MCF 10A (cell line): ENCODE results near the gene NLRP9. TPM values are rescaled to one million over a fixed set of nuclear protein-coding genes. Genes with fewer than 3 reads are reported as not detected.

Experiments
- BruUV-seq: library from RNA; stranded (reverse); fragments of 400-500 nt; replicated peaks from 2 replicates; lab custom pipeline; 2021; lab: Mats Ljungman, UMichigan
- CTCF ChIA-PET: fragments of 300-600 bp; sonication (Branson Sonifier 250); formaldehyde crosslinking; extraction: SDS; loops from one replicate; lab custom pipeline; 2021; ENCODE audit warnings: antibody characterized with exemption, inconsistent platforms; lab: Yijun Ruan, JAX
- POLR2A ChIA-PET: fragments of 300-600, 350-650 bp; sonication (Branson Sonifier 250); formaldehyde crosslinking; extraction: SDS; loops from one replicate; lab custom pipeline; 2020; ENCODE audit warnings: antibody characterized with exemption, inconsistent platforms; lab: Yijun Ruan, JAX
- DNase-seq: peaks from one replicate; pipeline ENCODE4 v3.0.0-alpha.2; 2018; ENCODE audit not compliant: unreplicated experiment
- H3K27ac Mint-ChIP-seq: one replicate; pipeline ENCODE4 v1.8.0; 2022; ENCODE audit warnings: mild to moderate bottlenecking, low read depth, mixed read lengths; ENCODE audit not compliant: unreplicated experiment
- H3K27me3 Mint-ChIP-seq: one replicate; pipeline ENCODE4 v1.8.0; 2022; ENCODE audit warnings: mixed read lengths; ENCODE audit not compliant: insufficient read depth, unreplicated experiment
- H3K36me3 Mint-ChIP-seq: one replicate; pipeline ENCODE4 v1.8.0; 2022; ENCODE audit warnings: mild to moderate bottlenecking, moderate library complexity, mixed read lengths; ENCODE audit not compliant: insufficient read depth, unreplicated experiment
- H3K4me1 Mint-ChIP-seq: one replicate; pipeline ENCODE4 v1.8.0; 2022; ENCODE audit warnings: mixed read lengths; ENCODE audit not compliant: insufficient read depth, unreplicated experiment
- H3K4me3 Mint-ChIP-seq: one replicate; pipeline ENCODE4 v1.8.0; 2022; ENCODE audit warnings: mild to moderate bottlenecking, moderate library complexity, mixed read lengths; ENCODE audit not compliant: unreplicated experiment
- H3K9me3 Mint-ChIP-seq: one replicate; pipeline ENCODE4 v1.8.0; 2022; ENCODE audit warnings: mixed read lengths; ENCODE audit not compliant: unreplicated experiment
- intact Hi-C: fragments of 100-400 bp; cut with micrococcal nuclease; formaldehyde crosslinking; loops from 2 replicates; pipeline ENCODE4 v1.14.1; 2022
- total RNA-seq: library from RNA; stranded (reverse); gene quantifications from 2 replicates; pipeline ENCODE4 v1.2.3, GENCODE V29; 2022
- TF ChIP-seq, protein P1 (sequence below): fragments of 200-600 bp; IDR thresholded peaks from one replicate; pipeline ENCODE4 v1.8.0; 2022; ENCODE audit warnings: antibody characterized with exemption, mild to moderate bottlenecking; ENCODE audit not compliant: unreplicated experiment

Gene NLRP9
- total RNA-seq, 1 experiment from 2014 or later: not detected

GRCh38 chr19:55686311-55687050 lies 51.7 kb downstream of the NLRP9 start:
- Mint-ChIP-seq H3K4me3 (no peak overlapping the region), H3K4me1 (no peaks in the 10 kb centered on the region), H3K27ac (no peak overlapping the region), H3K36me3 (peaks cover 50% of the 10 kb centered on the region), H3K9me3 (no peaks in the 10 kb centered on the region), H3K27me3 (no peaks in the 10 kb centered on the region)
- intact Hi-C loops: no loop called here
- ChIA-PET POLR2A (no interaction called here), CTCF (interaction anchor here (0.8 kb wide), 1 partner anchor 18 kb away, joined by 3 read pairs; no protein-coding TSS in a partner anchor)
- TF ChIP-seq, protein P1, sequence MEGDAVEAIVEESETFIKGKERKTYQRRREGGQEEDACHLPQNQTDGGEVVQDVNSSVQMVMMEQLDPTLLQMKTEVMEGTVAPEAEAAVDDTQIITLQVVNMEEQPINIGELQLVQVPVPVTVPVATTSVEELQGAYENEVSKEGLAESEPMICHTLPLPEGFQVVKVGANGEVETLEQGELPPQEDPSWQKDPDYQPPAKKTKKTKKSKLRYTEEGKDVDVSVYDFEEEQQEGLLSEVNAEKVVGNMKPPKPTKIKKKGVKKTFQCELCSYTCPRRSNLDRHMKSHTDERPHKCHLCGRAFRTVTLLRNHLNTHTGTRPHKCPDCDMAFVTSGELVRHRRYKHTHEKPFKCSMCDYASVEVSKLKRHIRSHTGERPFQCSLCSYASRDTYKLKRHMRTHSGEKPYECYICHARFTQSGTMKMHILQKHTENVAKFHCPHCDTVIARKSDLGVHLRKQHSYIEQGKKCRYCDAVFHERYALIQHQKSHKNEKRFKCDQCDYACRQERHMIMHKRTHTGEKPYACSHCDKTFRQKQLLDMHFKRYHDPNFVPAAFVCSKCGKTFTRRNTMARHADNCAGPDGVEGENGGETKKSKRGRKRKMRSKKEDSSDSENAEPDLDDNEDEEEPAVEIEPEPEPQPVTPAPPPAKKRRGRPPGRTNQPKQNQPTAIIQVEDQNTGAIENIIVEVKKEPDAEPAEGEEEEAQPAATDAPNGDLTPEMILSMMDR: no peak
- no TSS peak for BruUV-seq
- no peak for DNase-seq

GRCh38 chr19:55685776-55686175 lies 52.4 kb downstream of the NLRP9 start:
- H3K4me3 Mint-ChIP-seq: no peak overlapping the region
- H3K36me3 Mint-ChIP-seq: peaks cover 44% of the 10 kb centered on the region
- no peak overlapping the region for H3K27ac Mint-ChIP-seq
- TF ChIP-seq, protein P1: no peak
- BruUV-seq: no TSS peak
- H3K4me1 Mint-ChIP-seq: no peaks in the 10 kb centered on the region
- no peaks in the 10 kb centered on the region for H3K9me3 Mint-ChIP-seq
- DNase-seq: no peak
- CTCF ChIA-PET: no interaction called here
- intact Hi-C loops: no loop called here
- no peaks in the 10 kb centered on the region for H3K27me3 Mint-ChIP-seq
- POLR2A ChIA-PET: no interaction called here

DNA sequence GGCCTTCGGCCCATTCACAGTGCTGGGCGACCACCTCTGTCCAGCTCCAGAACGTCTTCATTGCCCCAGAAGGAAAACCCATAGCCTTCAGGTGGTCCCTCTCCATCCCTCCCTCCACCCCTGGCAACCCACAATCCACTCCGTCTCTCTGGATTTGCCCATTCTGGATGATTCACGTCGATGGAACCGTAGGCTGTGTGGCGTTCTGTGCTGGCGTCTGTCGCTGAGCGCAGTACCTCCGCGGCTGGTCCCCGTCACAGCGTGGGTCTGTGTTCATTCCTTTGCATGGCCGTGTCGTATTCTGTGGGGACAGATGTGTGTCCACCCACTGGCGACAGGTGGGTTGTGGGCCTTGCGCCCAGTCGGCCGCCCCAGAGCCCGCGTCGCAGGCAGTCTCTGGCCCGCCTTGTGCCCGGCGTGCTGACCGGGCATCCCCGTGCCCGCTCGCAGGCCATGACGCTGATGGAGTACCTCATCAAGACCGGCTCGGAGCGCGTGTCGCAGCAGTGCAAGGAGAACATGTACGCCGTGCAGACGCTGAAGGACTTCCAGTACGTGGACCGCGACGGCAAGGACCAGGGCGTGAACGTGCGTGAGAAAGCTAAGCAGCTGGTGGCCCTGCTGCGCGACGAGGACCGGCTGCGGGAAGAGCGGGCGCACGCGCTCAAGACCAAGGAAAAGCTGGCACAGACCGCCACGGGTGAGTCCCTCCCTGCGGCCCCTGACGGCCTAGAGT lies 53.1 kb downstream of the NLRP9 start:
- no peaks in the 10 kb centered on the region for H3K9me3 Mint-ChIP-seq
- H3K27me3 Mint-ChIP-seq: no peaks in the 10 kb centered on the region
- DNase-seq: no peak
- no peak overlapping the region for H3K27ac Mint-ChIP-seq
- ChIA-PET POLR2A (no interaction called here), CTCF (no interaction called here)
- H3K4me3 Mint-ChIP-seq: no peak overlapping the region
- TF ChIP-seq, protein P1: no peak
- intact Hi-C loops: no loop called here
- BruUV-seq: no TSS peak
- H3K36me3 Mint-ChIP-seq: peaks cover 37% of the 10 kb centered on the region
- no peaks in the 10 kb centered on the region for H3K4me1 Mint-ChIP-seq

- Mint-ChIP-seq H3K36me3 (peaks cover 39% of the 10 kb centered on the region), H3K9me3 (no peaks in the 10 kb centered on the region), H3K4me1 (peaks cover 5% of the 10 kb centered on the region), H3K27me3 (no peaks in the 10 kb centered on the region), H3K27ac (no peak overlapping the region), H3K4me3 (no peak overlapping the region)
- CTCF ChIA-PET: no interaction called here
- DNase-seq: no peak
- TF ChIP-seq, protein P1: no peak
- POLR2A ChIA-PET: no interaction called here
- intact Hi-C loops: no loop called here
- BruUV-seq: no TSS peak
Observed at GRCh38 chr19:55683449-55684261, 54.5 kb downstream of the NLRP9 start.
